HL-60 (cell line): Measurements from ENCODE around the gene PPBP.

ENCODE experiments used
- DNase-seq, 2 experiments: peaks; one replicate each; pipeline ENCODE4 v3.0.0-alpha.2; 2010 to 2020; ENCODE audit warnings: low read depth in 1 of 2, low spot score in 1 of 2
- H3K27ac ChIP-seq: fragments of 250-450 bp; sonication (Bioruptor Pico); replicated peaks from 2 replicates; pipeline ENCODE4 v1.5.1; 2020; ENCODE audit warnings: mild to moderate bottlenecking, moderate library complexity
- H3K27me3 ChIP-seq: fragments of 250-450 bp; sonication (Bioruptor Pico); 2 replicates; pipeline ENCODE4 v1.5.1; 2021; ENCODE audit warnings: mild to moderate bottlenecking, moderate library complexity; ENCODE audit not compliant: insufficient read depth, poor library complexity, severe bottlenecking
- H3K4me3 ChIP-seq: replicated peaks from 2 replicates; pipeline ENCODE4 v1.5.1; 2011; ENCODE audit warnings: mild to moderate bottlenecking, control low read depth, low read length; ENCODE audit not compliant: insufficient read depth
- GABPA ChIP-seq: IDR thresholded peaks from 2 replicates; pipeline ENCODE4 v1.6.1; 2012; ENCODE audit warnings: low read depth
- POLR2AphosphoS5 ChIP-seq: IDR thresholded peaks from 2 replicates; pipeline ENCODE4 v1.6.1; 2012; ENCODE audit warnings: low read depth
- SPI1 ChIP-seq: IDR thresholded peaks from 2 replicates; pipeline ENCODE4 v1.6.1; 2012; ENCODE audit warnings: low read depth, mild to moderate bottlenecking, borderline replicate concordance
- TF ChIP-seq, protein P1 (sequence below): IDR thresholded peaks from one replicate; pipeline ENCODE4 v1.5.1; 2011; ENCODE audit warnings: low read length, control low read depth, inconsistent platforms; ENCODE audit not compliant: insufficient read depth
- TF ChIP-seq, protein P2 (sequence below): IDR thresholded peaks from 2 replicates; pipeline ENCODE4 v1.6.1; 2012; ENCODE audit warnings: low read depth; ENCODE audit not compliant: insufficient replicate concordance

Gene PPBP

DNA sequence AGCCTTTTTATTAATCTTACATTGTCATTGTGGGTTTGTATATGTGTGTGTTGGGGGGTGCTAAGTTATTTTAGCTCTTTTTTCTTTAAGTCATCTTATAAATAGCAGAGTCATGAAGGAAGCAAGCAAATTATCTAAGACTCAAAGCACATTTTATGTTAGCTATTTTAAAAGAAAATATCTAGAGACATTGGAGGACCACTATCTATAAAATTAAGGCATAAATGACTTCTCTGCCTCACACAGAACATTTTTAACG, 3.7 kb upstream of the PPBP start:
- H3K4me3 ChIP-seq = no peak overlapping the region
- no peaks in the 10 kb centered on the region for H3K27me3 ChIP-seq
- TF ChIP-seq GABPA = no peak
- TF ChIP-seq, protein P1, sequence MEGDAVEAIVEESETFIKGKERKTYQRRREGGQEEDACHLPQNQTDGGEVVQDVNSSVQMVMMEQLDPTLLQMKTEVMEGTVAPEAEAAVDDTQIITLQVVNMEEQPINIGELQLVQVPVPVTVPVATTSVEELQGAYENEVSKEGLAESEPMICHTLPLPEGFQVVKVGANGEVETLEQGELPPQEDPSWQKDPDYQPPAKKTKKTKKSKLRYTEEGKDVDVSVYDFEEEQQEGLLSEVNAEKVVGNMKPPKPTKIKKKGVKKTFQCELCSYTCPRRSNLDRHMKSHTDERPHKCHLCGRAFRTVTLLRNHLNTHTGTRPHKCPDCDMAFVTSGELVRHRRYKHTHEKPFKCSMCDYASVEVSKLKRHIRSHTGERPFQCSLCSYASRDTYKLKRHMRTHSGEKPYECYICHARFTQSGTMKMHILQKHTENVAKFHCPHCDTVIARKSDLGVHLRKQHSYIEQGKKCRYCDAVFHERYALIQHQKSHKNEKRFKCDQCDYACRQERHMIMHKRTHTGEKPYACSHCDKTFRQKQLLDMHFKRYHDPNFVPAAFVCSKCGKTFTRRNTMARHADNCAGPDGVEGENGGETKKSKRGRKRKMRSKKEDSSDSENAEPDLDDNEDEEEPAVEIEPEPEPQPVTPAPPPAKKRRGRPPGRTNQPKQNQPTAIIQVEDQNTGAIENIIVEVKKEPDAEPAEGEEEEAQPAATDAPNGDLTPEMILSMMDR = no peak
- H3K27ac ChIP-seq = no peak overlapping the region
- DNase-seq = no peak

DNA sequence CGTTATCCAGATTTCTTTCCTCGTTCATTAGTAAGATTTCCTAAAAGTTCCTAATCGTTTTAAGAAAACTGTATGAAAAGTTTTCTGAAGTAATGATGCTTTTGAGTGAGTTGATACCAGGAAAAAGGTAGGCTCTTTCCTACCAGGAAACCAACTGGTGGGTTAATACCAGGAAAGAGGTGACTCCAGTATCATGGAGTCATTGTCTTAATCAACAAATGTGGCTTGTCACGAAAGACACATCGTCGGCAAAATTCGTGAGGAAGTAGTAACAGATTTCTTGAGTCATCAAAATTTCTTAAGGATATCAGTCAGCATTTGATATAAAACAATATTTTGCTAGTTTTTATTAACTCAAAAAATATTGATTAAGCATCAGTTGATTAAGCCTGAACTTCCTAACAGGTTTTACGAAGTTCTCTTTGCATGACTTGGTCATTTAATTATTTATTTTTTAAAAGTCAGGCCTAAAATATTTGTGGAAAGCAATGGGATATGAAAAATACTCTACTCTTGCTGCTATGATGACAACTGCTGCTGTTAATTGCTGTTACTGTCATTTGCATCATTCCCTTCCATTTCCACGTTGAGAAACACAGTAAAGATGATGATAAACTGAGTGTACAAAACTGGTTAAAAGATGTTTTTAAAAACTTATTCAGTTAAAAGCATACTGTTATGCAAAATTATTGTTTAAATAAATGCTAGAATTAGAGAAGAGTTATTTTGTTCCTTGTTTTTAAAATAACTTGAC, 3.2 kb upstream of the PPBP start:
- H3K27me3 ChIP-seq = no peaks in the 10 kb centered on the region
- no peak for DNase-seq
- TF ChIP-seq, protein P2, sequence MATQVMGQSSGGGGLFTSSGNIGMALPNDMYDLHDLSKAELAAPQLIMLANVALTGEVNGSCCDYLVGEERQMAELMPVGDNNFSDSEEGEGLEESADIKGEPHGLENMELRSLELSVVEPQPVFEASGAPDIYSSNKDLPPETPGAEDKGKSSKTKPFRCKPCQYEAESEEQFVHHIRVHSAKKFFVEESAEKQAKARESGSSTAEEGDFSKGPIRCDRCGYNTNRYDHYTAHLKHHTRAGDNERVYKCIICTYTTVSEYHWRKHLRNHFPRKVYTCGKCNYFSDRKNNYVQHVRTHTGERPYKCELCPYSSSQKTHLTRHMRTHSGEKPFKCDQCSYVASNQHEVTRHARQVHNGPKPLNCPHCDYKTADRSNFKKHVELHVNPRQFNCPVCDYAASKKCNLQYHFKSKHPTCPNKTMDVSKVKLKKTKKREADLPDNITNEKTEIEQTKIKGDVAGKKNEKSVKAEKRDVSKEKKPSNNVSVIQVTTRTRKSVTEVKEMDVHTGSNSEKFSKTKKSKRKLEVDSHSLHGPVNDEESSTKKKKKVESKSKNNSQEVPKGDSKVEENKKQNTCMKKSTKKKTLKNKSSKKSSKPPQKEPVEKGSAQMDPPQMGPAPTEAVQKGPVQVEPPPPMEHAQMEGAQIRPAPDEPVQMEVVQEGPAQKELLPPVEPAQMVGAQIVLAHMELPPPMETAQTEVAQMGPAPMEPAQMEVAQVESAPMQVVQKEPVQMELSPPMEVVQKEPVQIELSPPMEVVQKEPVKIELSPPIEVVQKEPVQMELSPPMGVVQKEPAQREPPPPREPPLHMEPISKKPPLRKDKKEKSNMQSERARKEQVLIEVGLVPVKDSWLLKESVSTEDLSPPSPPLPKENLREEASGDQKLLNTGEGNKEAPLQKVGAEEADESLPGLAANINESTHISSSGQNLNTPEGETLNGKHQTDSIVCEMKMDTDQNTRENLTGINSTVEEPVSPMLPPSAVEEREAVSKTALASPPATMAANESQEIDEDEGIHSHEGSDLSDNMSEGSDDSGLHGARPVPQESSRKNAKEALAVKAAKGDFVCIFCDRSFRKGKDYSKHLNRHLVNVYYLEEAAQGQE = no peak
- no peak for TF ChIP-seq GABPA
- TF ChIP-seq, protein P1 = no peak
- no peak for TF ChIP-seq SPI1
- no peak for TF ChIP-seq POLR2AphosphoS5
- H3K27ac ChIP-seq = no peak overlapping the region
- H3K4me3 ChIP-seq = no peak overlapping the region

GRCh38 chr4:73989928-73990327, 1.9 kb upstream of the PPBP start:
- no peaks in the 10 kb centered on the region for H3K27me3 ChIP-seq
- TF ChIP-seq GABPA = no peak
- TF ChIP-seq, protein P2 = no peak
- TF ChIP-seq POLR2AphosphoS5 = no peak
- TF ChIP-seq, protein P1 = no peak
- no peak for TF ChIP-seq SPI1
- H3K4me3 ChIP-seq = no peak overlapping the region
- no peak for DNase-seq
- no peak overlapping the region for H3K27ac ChIP-seq

GRCh38 chr4:73989031-73989430, 1.0 kb upstream of the PPBP start:
- no peak overlapping the region for H3K27ac ChIP-seq
- no peaks in the 10 kb centered on the region for H3K27me3 ChIP-seq
- no peak for DNase-seq
- TF ChIP-seq POLR2AphosphoS5 (no peak), GABPA (no peak), SPI1 (no peak)
- TF ChIP-seq, protein P1 = no peak
- TF ChIP-seq, protein P2 = no peak
- H3K4me3 ChIP-seq = no peak overlapping the region
